HG02938 (cell line): ENCODE results near the gene GIMAP6.
"Not testable (repeated sequence)": the region's sequence is repeated elsewhere in the genome, so short reads cannot be mapped to it uniquely, and the experiment has no call there.

Experiments used
- ATAC-seq: cut with Tn5 transposase; IDR thresholded peaks from one replicate; pipeline ENCODE4 v1.9.1; 2021; ENCODE audit warnings: mild to moderate bottlenecking, moderate library complexity; ENCODE audit not compliant: unreplicated experiment

The GIMAP6 gene

GRCh38 chr7:150645259-150646020 is 13.3 kb upstream of the GIMAP6 start:
- ATAC-seq = no peak

- ATAC-seq = no peak
These were observed 10.7 kb upstream of the GIMAP6 start for GRCh38 chr7:150642926-150643325.

- no peak for ATAC-seq
These were observed 9.7 kb upstream of the GIMAP6 start for GRCh38 chr7:150641854-150642253.

GRCh38 chr7:150633926-150634325 is 1.7 kb upstream of the GIMAP6 start:
- ATAC-seq = no peak

- no peak for ATAC-seq
These were observed 930 bp downstream of the GIMAP6 start for GRCh38 chr7:150631084-150631826.

- no peak for ATAC-seq
These were observed 2.8 kb downstream of the GIMAP6 start for GRCh38 chr7:150629347-150629746.

GRCh38 chr7:150627959-150628358 is 4.2 kb downstream of the GIMAP6 start:
- ATAC-seq = no peak

- ATAC-seq = no peak
These were observed 5.5 kb downstream of the GIMAP6 start for GRCh38 chr7:150626696-150627095.

GRCh38 chr7:150621376-150621775 is 10.8 kb downstream of the GIMAP6 start:
- no peak for ATAC-seq

- ATAC-seq = no peak
These were observed 11.4 kb downstream of the GIMAP6 start for GRCh38 chr7:150620617-150621371.

GRCh38 chr7:150620061-150620460 is 12.1 kb downstream of the GIMAP6 start:
- ATAC-seq = no peak

GRCh38 chr7:150615221-150615755 is 16.9 kb downstream of the GIMAP6 start:
- not testable (repeated sequence) for ATAC-seq

GRCh38 chr7:150614426-150614825 is 17.8 kb downstream of the GIMAP6 start:
- not testable (repeated sequence) for ATAC-seq

- no peak for ATAC-seq
These were observed 18.3 kb downstream of the GIMAP6 start for GRCh38 chr7:150613880-150614279.

GRCh38 chr7:150612925-150613324 is 19.3 kb downstream of the GIMAP6 start:
- ATAC-seq = no peak

- ATAC-seq = no peak
These were observed 22.0 kb downstream of the GIMAP6 start for GRCh38 chr7:150610233-150610632.

GRCh38 chr7:150603600-150603999 is 28.6 kb downstream of the GIMAP6 start:
- not testable (repeated sequence) for ATAC-seq

- ATAC-seq = no peak
These were observed 36.8 kb downstream of the GIMAP6 start for GRCh38 chr7:150595361-150595760.

- ATAC-seq = no peak
These were observed 37.4 kb downstream of the GIMAP6 start for GRCh38 chr7:150594805-150595204.

- ATAC-seq = no peak
These were observed 44.6 kb downstream of the GIMAP6 start for GRCh38 chr7:150587551-150587950.

- ATAC-seq = no peak
These were observed 45.4 kb downstream of the GIMAP6 start for GRCh38 chr7:150586785-150587152.
